Measurements from ENCODE around the gene NHS. TPM values are rescaled to one million over a fixed set of nuclear protein-coding genes. Genes with fewer than 3 reads are reported as not detected.

The NHS gene
- total RNA-seq, 2 donors from 2014 or later = under 0.01 to 1.3 TPM

GRCh38 chrX:17594693-17595092 lies 219.7 kb downstream of the NHS start:
- peaks cover 43% of the 10 kb centered on the region for H3K4me1 ChIP-seq
- H3K4me3 ChIP-seq = no peak overlapping the region
- ATAC-seq (no peak), DNase-seq (no peak)
- no peaks in the 10 kb centered on the region for H3K27me3 ChIP-seq
- 86 to 100% methylated on average over 2 of the region's 2 CpGs for WGBS, 2 donors
- no peaks in the 10 kb centered on the region for H3K36me3 ChIP-seq (replicated peaks in 1 of 2; ENCODE audit: insufficient read depth in 1 of 2, low read depth in 2 of 2)
- H3K9me3 ChIP-seq = no peaks in the 10 kb centered on the region
- H3K27ac ChIP-seq = no peak overlapping the region
- TF ChIP-seq CTCF (IDR thresholded peaks at IDR 0.05) (no peak), POLR2A (IDR thresholded peaks at IDR 0.05) (no peak)
- intact Hi-C loops (cut with DNase I) = no loop called here

GRCh38 chrX:17595456-17596035 lies 220.5 kb downstream of the NHS start:
- 9 to 18% methylated on average over 3 of the region's 3 CpGs for WGBS, 2 donors
- Histone ChIP-seq H3K27ac (no peak overlapping the region), H3K4me1 (peaks cover 43% of the 10 kb centered on the region), H3K4me3 (no peak overlapping the region), H3K27me3 (no peaks in the 10 kb centered on the region), H3K36me3 (replicated peaks in 1 of 2; ENCODE audit: insufficient read depth in 1 of 2, low read depth in 2 of 2) (no peaks in the 10 kb centered on the region), H3K9me3 (no peaks in the 10 kb centered on the region)
- no peak for DNase-seq
- no peak for TF ChIP-seq CTCF (IDR thresholded peaks at IDR 0.05)
- TF ChIP-seq POLR2A (IDR thresholded peaks at IDR 0.05) = no peak
- intact Hi-C loops (cut with DNase I) = no loop called here
- peak; percentile 36 for ATAC-seq

GRCh38 chrX:17596061-17596460 lies 221.1 kb downstream of the NHS start:
- H3K4me3 ChIP-seq = no peak overlapping the region
- no peak for TF ChIP-seq POLR2A (IDR thresholded peaks at IDR 0.05)
- TF ChIP-seq CTCF (IDR thresholded peaks at IDR 0.05) = no peak
- no peaks in the 10 kb centered on the region for H3K9me3 ChIP-seq
- H3K27me3 ChIP-seq = no peaks in the 10 kb centered on the region
- H3K36me3 ChIP-seq (replicated peaks in 1 of 2; ENCODE audit: insufficient read depth in 1 of 2, low read depth in 2 of 2) = no peaks in the 10 kb centered on the region
- peaks cover 41% of the 10 kb centered on the region for H3K4me1 ChIP-seq
- no peak for DNase-seq
- no peak overlapping the region for H3K27ac ChIP-seq
- intact Hi-C loops (cut with DNase I) = no loop called here
- no peak for ATAC-seq

GRCh38 chrX:17596546-17597205 lies 221.7 kb downstream of the NHS start:
- DNase-seq = no peak
- H3K27ac ChIP-seq = no peak overlapping the region

More at GRCh38 chrX:17596546-17597205, 221.7 kb downstream of the NHS start:
- TF ChIP-seq POLR2A (IDR thresholded peaks at IDR 0.05) (no peak), CTCF (IDR thresholded peaks at IDR 0.05) (no peak)
- Histone ChIP-seq H3K4me3 (no peak overlapping the region), H3K27me3 (no peaks in the 10 kb centered on the region), H3K4me1 (peaks cover 39% of the 10 kb centered on the region), H3K9me3 (no peaks in the 10 kb centered on the region), H3K36me3 (replicated peaks in 1 of 2; ENCODE audit: insufficient read depth in 1 of 2, low read depth in 2 of 2) (no peaks in the 10 kb centered on the region)
- ATAC-seq = no peak
- WGBS, 2 donors = 87 to 93% methylated on average over 9 of the region's 9 CpGs
- intact Hi-C loops (cut with DNase I) = no loop called here

All from body of pancreas (tissue), 4 donors.